ENCODE measurements around the gene QPCT.

- TF ChIP-seq CTCF (IDR thresholded peaks at IDR 0.05), result no peak
- no peak for TF ChIP-seq POLR2A (IDR thresholded peaks at IDR 0.05)
These were observed 17.4 kb upstream of the QPCT start for GRCh38 chr2:37326866-37327634.
